ENCODE results near the gene CCDC7.
"Not testable (repeated sequence)": the region's sequence is repeated elsewhere in the genome, so short reads cannot be mapped to it uniquely, and the experiment has no call there.

CCDC7 gene

DNA sequence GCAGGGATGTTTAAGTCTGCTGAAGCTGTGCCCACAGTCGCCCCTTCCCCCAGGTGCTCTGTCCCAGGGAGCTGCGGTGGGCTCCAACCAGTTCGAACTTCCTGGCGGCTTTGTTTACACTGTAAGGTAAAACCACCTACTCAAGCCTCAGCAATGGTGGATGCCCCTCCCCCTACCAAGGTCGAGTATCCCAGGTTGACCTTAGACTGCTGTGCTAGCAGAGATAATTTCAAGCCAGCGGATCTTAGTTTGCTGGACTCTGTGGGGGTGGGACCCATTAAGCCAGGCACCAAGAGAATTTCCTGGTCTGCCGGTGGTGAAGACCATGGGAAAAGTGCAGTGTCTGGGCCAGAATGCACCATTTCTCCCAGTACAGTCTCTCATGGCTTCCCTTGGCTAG, 56.0 kb downstream of the CCDC7 start:
- CTCF ChIA-PET: no interaction called here

DNA sequence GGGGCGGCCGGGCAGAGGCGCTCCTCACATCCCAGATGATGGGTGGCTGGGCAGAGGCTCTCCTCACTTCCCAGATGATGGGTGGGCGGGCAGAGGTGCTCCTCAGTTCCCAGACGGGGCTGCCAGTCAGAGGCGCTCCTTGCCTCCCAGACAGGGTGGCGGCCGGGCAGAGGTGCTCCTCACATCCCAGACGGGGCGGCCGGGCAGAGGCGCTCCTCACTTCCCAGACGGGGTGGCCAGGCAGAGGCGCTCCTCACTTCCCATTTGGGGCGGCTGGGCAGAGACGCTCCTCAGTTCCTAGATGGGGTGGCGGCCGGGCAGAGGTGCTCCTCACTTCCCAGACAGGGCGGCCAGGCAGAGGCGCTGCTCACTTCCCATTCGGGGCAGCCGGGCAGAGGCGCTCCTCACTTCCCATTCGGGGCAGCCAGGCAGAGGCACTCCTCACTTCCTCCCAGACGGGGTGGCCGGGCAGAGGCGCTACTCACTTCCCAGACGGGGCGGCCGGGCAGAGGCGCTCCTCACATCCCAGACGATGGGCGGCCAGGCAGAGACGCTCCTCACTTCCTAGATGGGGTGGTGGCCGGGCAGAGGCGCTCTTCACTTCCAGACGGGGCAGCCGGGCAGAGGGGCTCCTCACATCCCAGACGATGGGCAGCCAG, 60.0 kb downstream of the CCDC7 start:
- DNase-seq (ENCODE audit: extremely low spot score); POLR2A ChIA-PET; CTCF ChIA-PET: not testable (repeated sequence)

More for the DNA sequence above, 56.0 kb downstream of the CCDC7 start:
- TF ChIP-seq, protein P1, sequence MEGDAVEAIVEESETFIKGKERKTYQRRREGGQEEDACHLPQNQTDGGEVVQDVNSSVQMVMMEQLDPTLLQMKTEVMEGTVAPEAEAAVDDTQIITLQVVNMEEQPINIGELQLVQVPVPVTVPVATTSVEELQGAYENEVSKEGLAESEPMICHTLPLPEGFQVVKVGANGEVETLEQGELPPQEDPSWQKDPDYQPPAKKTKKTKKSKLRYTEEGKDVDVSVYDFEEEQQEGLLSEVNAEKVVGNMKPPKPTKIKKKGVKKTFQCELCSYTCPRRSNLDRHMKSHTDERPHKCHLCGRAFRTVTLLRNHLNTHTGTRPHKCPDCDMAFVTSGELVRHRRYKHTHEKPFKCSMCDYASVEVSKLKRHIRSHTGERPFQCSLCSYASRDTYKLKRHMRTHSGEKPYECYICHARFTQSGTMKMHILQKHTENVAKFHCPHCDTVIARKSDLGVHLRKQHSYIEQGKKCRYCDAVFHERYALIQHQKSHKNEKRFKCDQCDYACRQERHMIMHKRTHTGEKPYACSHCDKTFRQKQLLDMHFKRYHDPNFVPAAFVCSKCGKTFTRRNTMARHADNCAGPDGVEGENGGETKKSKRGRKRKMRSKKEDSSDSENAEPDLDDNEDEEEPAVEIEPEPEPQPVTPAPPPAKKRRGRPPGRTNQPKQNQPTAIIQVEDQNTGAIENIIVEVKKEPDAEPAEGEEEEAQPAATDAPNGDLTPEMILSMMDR (IDR thresholded peaks at IDR 0.05; ENCODE audit: control extremely low read depth, extremely low read depth, low read depth, missing control alignments): no peak
- POLR2A ChIA-PET: no interaction called here
- DNase-seq (ENCODE audit: extremely low spot score): no peak

DNA sequence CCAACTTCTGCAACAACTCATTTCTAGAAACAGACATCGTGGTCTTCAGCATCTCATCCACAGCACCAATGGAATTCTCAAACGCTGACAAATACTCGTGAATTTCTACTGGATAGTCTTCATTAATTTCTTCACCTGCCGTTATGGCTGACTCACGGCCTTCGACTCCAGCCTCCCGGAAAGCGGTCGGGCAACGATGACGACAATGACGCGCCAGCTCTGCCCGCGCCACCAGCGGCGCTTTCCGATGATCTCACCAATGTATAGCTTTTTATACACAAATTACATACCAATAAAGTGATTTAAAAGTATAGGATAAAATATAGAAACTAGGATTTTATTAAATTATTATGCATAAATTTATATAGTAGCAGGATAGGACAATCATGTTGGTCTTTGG, 65.7 kb downstream of the CCDC7 start:
- TF ChIP-seq, protein P1 (IDR thresholded peaks at IDR 0.05; ENCODE audit: control extremely low read depth, extremely low read depth, low read depth, missing control alignments): no peak
- ChIA-PET CTCF (no interaction called here), POLR2A (no interaction called here)
- DNase-seq (ENCODE audit: extremely low spot score): no peak

DNA sequence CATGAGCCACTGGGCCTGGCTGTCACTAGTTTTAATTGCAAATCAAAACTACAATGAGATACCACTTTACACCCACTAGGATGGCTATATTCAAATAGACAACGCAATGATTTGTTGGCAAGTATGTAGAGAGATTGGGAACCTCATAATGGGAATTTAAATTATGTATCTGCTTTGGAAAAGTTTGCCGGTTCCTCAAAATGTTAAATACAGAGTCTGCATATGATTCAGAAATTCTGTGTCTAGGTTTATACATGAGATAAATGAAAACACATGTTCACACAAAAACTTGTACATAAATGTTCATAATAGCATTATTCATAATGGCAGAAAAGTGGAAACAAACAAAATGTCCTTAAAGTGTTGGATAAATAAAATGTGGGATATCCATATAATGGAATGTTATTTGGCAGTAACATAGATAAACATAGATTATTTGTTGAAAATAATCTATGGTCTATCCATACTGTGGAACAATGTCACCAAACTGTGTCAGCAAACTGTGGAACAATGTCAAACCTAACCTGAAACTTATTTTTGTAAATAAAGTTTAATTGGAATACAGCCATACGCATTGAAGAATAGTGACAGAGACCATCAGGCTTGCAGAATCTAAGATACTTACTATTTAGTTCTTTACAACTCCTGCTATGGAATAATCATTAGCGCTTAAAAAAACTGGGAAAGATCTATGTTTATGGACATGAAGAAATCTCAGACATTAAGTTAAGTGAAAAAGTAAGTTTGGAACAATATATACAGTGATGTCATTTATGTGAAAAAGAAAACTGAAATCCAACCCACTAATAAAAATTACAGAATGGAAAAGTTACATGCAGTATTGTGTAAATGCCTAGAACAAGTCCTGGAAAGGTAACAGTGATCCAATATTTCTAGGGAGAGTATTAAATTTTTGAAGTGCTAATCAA, 70.9 kb downstream of the CCDC7 start:
- TF ChIP-seq, protein P1 (IDR thresholded peaks at IDR 0.05; ENCODE audit: control extremely low read depth, extremely low read depth, low read depth, missing control alignments): no peak
- no peak for DNase-seq (ENCODE audit: extremely low spot score)
- POLR2A ChIA-PET: no interaction called here
- CTCF ChIA-PET: no interaction called here

DNA sequence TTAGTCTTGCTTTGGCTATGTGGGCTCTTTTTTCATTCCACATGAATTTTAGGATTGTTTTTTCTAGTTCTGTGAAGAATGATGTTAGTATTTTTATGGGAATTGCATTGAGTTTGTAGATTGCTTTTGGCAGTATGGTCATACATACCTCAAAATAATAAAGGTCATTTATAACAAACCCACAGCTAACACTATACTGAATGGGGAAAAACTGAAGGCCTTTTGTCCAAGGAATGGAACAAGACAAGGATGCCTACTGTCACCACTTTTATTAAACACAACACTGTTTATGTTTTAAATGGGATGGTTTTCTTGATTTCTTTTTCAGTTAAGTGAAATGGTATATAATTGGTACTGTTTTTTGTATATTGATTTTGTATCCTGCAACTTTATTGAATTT, 84.3 kb downstream of the CCDC7 start:
- CTCF ChIA-PET: no interaction called here
- TF ChIP-seq, protein P1 (IDR thresholded peaks at IDR 0.05; ENCODE audit: control extremely low read depth, extremely low read depth, low read depth, missing control alignments): no peak
- POLR2A ChIA-PET: no interaction called here
- no peak for DNase-seq (ENCODE audit: extremely low spot score)

DNA sequence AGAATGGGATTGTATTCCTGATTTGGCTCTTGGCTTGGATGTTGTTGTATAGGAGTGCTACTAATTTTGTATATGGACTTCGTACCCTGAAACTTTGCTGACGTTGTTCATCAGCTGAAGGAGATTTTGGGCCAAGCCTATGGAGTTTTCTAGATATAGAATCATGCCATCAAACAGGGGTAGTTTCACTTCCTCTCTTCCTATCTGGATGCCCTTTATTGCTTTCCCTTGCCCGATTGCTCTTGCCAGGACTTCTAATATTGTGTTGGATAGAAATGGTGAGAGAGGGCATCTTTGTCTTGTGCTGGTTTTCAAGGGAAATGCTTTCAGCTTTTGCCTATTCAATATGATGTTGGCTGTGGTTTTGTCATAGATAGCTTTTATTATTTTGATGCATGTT, 92.3 kb downstream of the CCDC7 start:
- ChIA-PET POLR2A (no interaction called here), CTCF (no interaction called here)
- TF ChIP-seq, protein P1 (IDR thresholded peaks at IDR 0.05; ENCODE audit: control extremely low read depth, extremely low read depth, low read depth, missing control alignments): no peak
- no peak for DNase-seq (ENCODE audit: extremely low spot score)
